Measurements from ENCODE around the gene MYBPC2.

The MYBPC2 gene

GRCh38 chr19:50490991-50491472 lies 58.3 kb downstream of the MYBPC2 start:
- H3K4me1 ChIP-seq (ENCODE audit: control insufficient read depth, insufficient read depth, low read length) = no peaks in the 10 kb centered on the region
- H3K36me3 ChIP-seq (ENCODE audit: control insufficient read depth, insufficient read depth, low read length) = no peaks in the 10 kb centered on the region
- WGBS, 2 experiments = 85 to 86% methylated on average over 26 of the region's 26 CpGs
- H3K4me3 ChIP-seq (ENCODE audit: insufficient read depth, low read depth, low read length) = no peak overlapping the region
- H3K9me3 ChIP-seq (ENCODE audit: control insufficient read depth, low read length) = peaks cover 3% of the 10 kb centered on the region
- peaks cover 44% of the 10 kb centered on the region for H3K27me3 ChIP-seq (ENCODE audit: control insufficient read depth, insufficient read depth, low read length, poor library complexity, severe bottlenecking)
- H3K27ac ChIP-seq (ENCODE audit: insufficient read depth, low read depth, low read length, poor library complexity, severe bottlenecking) = no peak overlapping the region

GRCh38 chr19:50492303-50493052 lies 59.8 kb downstream of the MYBPC2 start:
- H3K4me3 ChIP-seq (ENCODE audit: insufficient read depth, low read depth, low read length) = no peak overlapping the region
- WGBS, 2 experiments = 29 to 45% methylated on average over 9 to 12 of the region's 12 CpGs
- no peak overlapping the region for H3K27ac ChIP-seq (ENCODE audit: insufficient read depth, low read depth, low read length, poor library complexity, severe bottlenecking)
- peaks cover 43% of the 10 kb centered on the region for H3K27me3 ChIP-seq (ENCODE audit: control insufficient read depth, insufficient read depth, low read length, poor library complexity, severe bottlenecking)
- H3K36me3 ChIP-seq (ENCODE audit: control insufficient read depth, insufficient read depth, low read length) = no peaks in the 10 kb centered on the region
- no peaks in the 10 kb centered on the region for H3K9me3 ChIP-seq (ENCODE audit: control insufficient read depth, low read length)
- H3K4me1 ChIP-seq (ENCODE audit: control insufficient read depth, insufficient read depth, low read length) = no peaks in the 10 kb centered on the region

- peaks cover 47% of the 10 kb centered on the region for H3K27me3 ChIP-seq (ENCODE audit: control insufficient read depth, insufficient read depth, low read length, poor library complexity, severe bottlenecking)
- WGBS, 2 experiments = 65% methylated on average over 8 of the region's 8 CpGs
Measured at GRCh38 chr19:50493171-50493570, 60.5 kb downstream of the MYBPC2 start.

DNA sequence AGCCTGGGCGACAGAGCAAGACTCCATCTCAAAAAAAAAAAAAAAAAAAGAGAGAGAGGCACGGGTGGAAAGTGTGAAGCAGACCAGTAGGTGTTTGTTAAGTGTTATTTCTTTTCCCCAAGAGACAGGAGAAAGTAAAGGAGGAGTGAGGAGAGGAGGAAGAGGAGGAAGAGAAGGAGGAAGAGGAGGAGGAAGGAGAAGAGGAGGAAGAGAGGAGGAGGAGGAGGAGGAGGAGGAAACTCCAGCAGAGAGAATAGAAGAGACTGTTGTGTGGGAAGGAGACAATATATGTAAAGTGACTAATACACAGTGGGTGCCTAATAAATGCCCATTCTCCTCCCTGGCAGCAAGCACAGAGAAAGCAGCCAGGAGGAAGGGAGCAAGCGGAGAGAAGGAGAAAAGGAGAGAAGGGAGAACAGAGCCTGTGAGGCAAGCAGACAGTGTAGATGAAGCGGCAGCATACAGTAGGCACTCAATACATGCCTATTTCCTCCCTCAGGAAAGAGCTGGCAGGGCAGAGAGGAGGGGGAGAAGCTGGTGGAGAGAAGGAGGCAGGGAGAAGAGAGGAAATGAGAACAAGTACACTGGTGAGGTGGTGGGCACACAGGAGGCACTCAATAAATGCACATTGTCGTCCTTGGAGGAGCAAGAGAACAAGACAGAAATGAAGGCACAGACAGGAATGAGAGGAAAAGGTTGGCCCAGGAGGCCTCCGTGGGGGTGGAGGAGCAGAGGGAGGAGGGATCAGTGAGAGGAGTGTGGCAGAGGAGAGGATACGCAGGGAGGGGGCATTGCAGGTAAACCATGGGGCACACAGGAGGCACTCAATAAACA lies 61.7 kb downstream of the MYBPC2 start:
- Histone ChIP-seq H3K27ac (ENCODE audit: insufficient read depth, low read depth, low read length, poor library complexity, severe bottlenecking) (no peak overlapping the region), H3K9me3 (ENCODE audit: control insufficient read depth, low read length) (no peaks in the 10 kb centered on the region), H3K27me3 (ENCODE audit: control insufficient read depth, insufficient read depth, low read length, poor library complexity, severe bottlenecking) (peaks cover 47% of the 10 kb centered on the region), H3K36me3 (ENCODE audit: control insufficient read depth, insufficient read depth, low read length) (no peaks in the 10 kb centered on the region), H3K4me1 (ENCODE audit: control insufficient read depth, insufficient read depth, low read length) (no peaks in the 10 kb centered on the region), H3K4me3 (ENCODE audit: insufficient read depth, low read depth, low read length) (no peak overlapping the region)
- 62 to 71% methylated on average over 6 to 7 of the region's 7 CpGs for WGBS, 2 experiments

More at GRCh38 chr19:50493171-50493570, 60.5 kb downstream of the MYBPC2 start:
- no peak overlapping the region for H3K27ac ChIP-seq (ENCODE audit: insufficient read depth, low read depth, low read length, poor library complexity, severe bottlenecking)
- H3K4me3 ChIP-seq (ENCODE audit: insufficient read depth, low read depth, low read length) = no peak overlapping the region
- no peaks in the 10 kb centered on the region for H3K36me3 ChIP-seq (ENCODE audit: control insufficient read depth, insufficient read depth, low read length)
- no peaks in the 10 kb centered on the region for H3K9me3 ChIP-seq (ENCODE audit: control insufficient read depth, low read length)
- H3K4me1 ChIP-seq (ENCODE audit: control insufficient read depth, insufficient read depth, low read length) = no peaks in the 10 kb centered on the region

DNA sequence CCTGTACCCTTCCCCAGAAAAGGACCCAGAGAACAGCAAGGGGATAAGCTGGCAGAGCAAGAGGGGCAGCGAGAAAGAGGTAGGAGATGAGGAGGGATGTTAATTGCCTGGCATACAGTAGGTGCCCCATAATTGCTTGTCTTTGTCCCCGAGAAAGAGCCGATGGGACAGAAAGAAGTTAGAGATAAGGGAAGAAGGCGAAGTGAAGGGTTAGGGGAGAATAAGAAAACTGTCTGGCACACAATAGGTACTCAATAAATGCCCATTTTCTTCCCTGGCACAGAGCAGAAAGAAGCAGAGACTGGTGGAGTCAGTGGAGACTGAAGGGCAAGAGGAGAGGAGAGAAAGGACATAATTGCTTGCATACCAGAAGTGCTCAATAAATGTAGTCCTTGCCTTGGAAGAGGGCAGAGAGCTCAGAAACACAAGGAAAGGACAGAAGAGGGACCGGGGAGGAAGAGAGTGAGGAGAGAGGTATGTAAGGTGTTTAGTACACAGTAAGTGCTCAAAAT lies 62.4 kb downstream of the MYBPC2 start:
- Histone ChIP-seq H3K27ac (ENCODE audit: insufficient read depth, low read depth, low read length, poor library complexity, severe bottlenecking) (no peak overlapping the region), H3K27me3 (ENCODE audit: control insufficient read depth, insufficient read depth, low read length, poor library complexity, severe bottlenecking) (peaks cover 53% of the 10 kb centered on the region), H3K36me3 (ENCODE audit: control insufficient read depth, insufficient read depth, low read length) (no peaks in the 10 kb centered on the region), H3K4me3 (ENCODE audit: insufficient read depth, low read depth, low read length) (no peak overlapping the region), H3K9me3 (ENCODE audit: control insufficient read depth, low read length) (no peaks in the 10 kb centered on the region), H3K4me1 (ENCODE audit: control insufficient read depth, insufficient read depth, low read length) (peaks cover 5% of the 10 kb centered on the region)
- 85 to 90% methylated on average over 5 of the region's 5 CpGs for WGBS, 2 experiments

DNA sequence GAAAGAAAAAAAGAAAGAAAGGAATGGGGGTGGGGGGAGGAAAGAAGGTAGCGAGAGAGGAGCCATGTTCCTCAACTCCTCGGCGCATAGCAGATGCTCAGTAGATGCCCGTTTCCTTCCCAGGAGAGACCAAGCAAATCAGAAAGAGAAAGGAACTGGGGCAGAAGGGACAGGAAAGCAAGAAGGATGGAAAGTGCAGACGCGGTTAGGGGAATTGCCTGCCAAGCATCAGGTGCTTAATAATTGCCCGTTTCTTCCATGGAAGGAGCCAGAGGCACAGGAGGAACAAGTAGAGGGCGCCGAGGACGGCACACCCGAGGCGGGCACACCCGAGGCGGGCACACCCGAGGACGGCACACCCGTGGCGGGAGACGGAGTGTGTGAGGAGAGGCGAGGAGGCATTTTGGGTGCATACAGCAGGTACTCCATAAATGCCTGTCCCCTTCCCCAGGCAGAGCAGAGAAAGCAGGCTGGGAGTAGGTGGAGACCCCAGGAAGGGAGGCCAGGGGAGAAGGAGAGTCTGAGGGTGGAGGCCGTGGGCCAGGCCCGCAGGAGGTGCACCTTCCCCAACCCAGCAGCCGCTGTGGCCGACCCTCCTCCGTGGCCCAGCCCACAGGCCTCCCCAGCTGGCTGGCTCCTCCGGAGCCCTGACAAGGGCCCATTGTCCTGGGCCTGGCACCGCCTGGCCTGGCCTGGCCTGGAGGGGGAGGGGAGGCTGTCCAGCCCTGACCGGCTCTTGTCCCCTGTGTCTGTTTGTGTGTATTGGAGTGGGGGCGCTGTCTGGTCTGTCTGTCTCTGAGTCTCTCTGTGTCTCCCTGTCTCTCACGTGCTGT lies 63.7 kb downstream of the MYBPC2 start:
- Histone ChIP-seq H3K4me1 (ENCODE audit: control insufficient read depth, insufficient read depth, low read length) (peaks cover 6% of the 10 kb centered on the region), H3K27ac (ENCODE audit: insufficient read depth, low read depth, low read length, poor library complexity, severe bottlenecking) (no peak overlapping the region), H3K9me3 (ENCODE audit: control insufficient read depth, low read length) (no peaks in the 10 kb centered on the region), H3K36me3 (ENCODE audit: control insufficient read depth, insufficient read depth, low read length) (no peaks in the 10 kb centered on the region), H3K27me3 (ENCODE audit: control insufficient read depth, insufficient read depth, low read length, poor library complexity, severe bottlenecking) (peaks cover 52% of the 10 kb centered on the region), H3K4me3 (ENCODE audit: insufficient read depth, low read depth, low read length) (no peak overlapping the region)
- 69 to 74% methylated on average over 30 of the region's 30 CpGs for WGBS, 2 experiments

- Histone ChIP-seq H3K36me3 (ENCODE audit: control insufficient read depth, insufficient read depth, low read length) (no peaks in the 10 kb centered on the region), H3K27ac (ENCODE audit: insufficient read depth, low read depth, low read length, poor library complexity, severe bottlenecking) (no peak overlapping the region), H3K9me3 (ENCODE audit: control insufficient read depth, low read length) (no peaks in the 10 kb centered on the region), H3K4me3 (ENCODE audit: insufficient read depth, low read depth, low read length) (no peak overlapping the region), H3K27me3 (ENCODE audit: control insufficient read depth, insufficient read depth, low read length, poor library complexity, severe bottlenecking) (peaks cover 46% of the 10 kb centered on the region), H3K4me1 (ENCODE audit: control insufficient read depth, insufficient read depth, low read length) (peaks cover 6% of the 10 kb centered on the region)
- 74 to 78% methylated on average over 8 of the region's 8 CpGs for WGBS, 2 experiments
Measured at GRCh38 chr19:50497022-50497405, 64.3 kb downstream of the MYBPC2 start.

GRCh38 chr19:50498219-50499056 lies 65.7 kb downstream of the MYBPC2 start:
- no peak overlapping the region for H3K27ac ChIP-seq (ENCODE audit: insufficient read depth, low read depth, low read length, poor library complexity, severe bottlenecking)
- 83 to 84% methylated on average over 11 of the region's 11 CpGs for WGBS, 2 experiments
- no peaks in the 10 kb centered on the region for H3K36me3 ChIP-seq (ENCODE audit: control insufficient read depth, insufficient read depth, low read length)
- H3K9me3 ChIP-seq (ENCODE audit: control insufficient read depth, low read length) = no peaks in the 10 kb centered on the region
- H3K4me3 ChIP-seq (ENCODE audit: insufficient read depth, low read depth, low read length) = no peak overlapping the region
- peaks cover 6% of the 10 kb centered on the region for H3K4me1 ChIP-seq (ENCODE audit: control insufficient read depth, insufficient read depth, low read length)
- peaks cover 32% of the 10 kb centered on the region for H3K27me3 ChIP-seq (ENCODE audit: control insufficient read depth, insufficient read depth, low read length, poor library complexity, severe bottlenecking)

DNA sequence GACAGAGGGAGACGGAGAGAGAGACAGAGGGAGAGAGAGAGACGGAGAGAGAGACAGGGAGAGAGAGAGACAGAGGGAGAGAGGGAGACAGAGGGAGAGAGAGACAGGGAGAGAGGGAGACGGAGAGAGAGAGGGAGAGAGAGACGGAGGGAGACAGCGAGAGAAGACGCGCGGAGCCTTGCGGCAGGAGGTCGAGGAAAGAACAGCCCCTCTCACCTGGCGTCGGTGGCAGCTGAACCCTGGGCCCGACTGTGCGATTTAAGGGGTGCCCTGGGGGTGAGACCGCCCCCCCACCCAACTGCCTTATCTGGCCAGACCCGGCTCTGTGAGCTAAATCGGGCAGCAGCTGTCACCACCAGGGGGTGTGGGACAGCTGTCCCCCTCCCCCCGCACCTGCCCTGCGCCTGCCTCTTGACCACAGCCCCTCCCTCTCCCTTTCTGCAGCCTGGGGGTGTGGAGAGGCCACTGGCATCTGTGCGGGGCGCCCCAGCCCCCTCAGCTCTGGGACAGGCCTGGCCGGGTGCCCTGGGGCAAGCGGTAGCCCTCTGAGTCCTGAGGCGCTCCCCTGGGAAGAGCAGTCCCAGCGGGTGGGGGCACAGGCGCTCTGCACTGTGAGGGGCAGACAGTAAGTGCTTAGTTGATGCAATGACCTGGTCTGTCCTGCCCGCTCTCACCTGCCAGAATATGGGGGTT lies 67.5 kb downstream of the MYBPC2 start:
- Histone ChIP-seq H3K4me3 (ENCODE audit: insufficient read depth, low read depth, low read length) (no peak overlapping the region), H3K27ac (ENCODE audit: insufficient read depth, low read depth, low read length, poor library complexity, severe bottlenecking) (no peak overlapping the region), H3K4me1 (ENCODE audit: control insufficient read depth, insufficient read depth, low read length) (peaks cover 6% of the 10 kb centered on the region), H3K9me3 (ENCODE audit: control insufficient read depth, low read length) (no peaks in the 10 kb centered on the region), H3K36me3 (ENCODE audit: control insufficient read depth, insufficient read depth, low read length) (no peaks in the 10 kb centered on the region), H3K27me3 (ENCODE audit: control insufficient read depth, insufficient read depth, low read length, poor library complexity, severe bottlenecking) (peaks cover 30% of the 10 kb centered on the region)
- 21 to 22% methylated on average over 27 of the region's 27 CpGs for WGBS, 2 experiments
